HepG2 (cell line): ENCODE results near the gene MZF1. TPM values are rescaled to one million over a fixed set of nuclear protein-coding genes. Genes with fewer than 3 reads are reported as not detected.
A peak's percentile ranks its signal among the peaks of the same experiment; 100 is the strongest.

ENCODE experiments used
- HOXA7 ChIP-seq: sonication (generic); formaldehyde crosslinking; IDR thresholded peaks from 2 replicates; pipeline ENCODE4 v1.8.1; 2022; ENCODE audit warnings: mild to moderate bottlenecking, missing genetic modification reagents, moderate library complexity
- KDM5A ChIP-seq: fragments of 200-600 bp; sonication (generic); IDR thresholded peaks from 2 replicates; pipeline ENCODE4 v1.7.0; 2018; ENCODE audit warnings: antibody characterized with exemption, mild to moderate bottlenecking, low read length, borderline replicate concordance
- MLLT10 ChIP-seq: sonication (generic); formaldehyde crosslinking; IDR thresholded peaks from 2 replicates; pipeline ENCODE4 v1.4.0; 2020; ENCODE audit warnings: missing genetic modification reagents
- YY1 ChIP-seq: IDR thresholded peaks from 2 replicates; pipeline ENCODE4 v1.6.1; 2011; ENCODE audit warnings: low read length, low read depth, moderate library complexity, mild to moderate bottlenecking; ENCODE audit not compliant: insufficient read depth, insufficient replicate concordance
- ZBTB10 ChIP-seq: sonication (generic); formaldehyde crosslinking; IDR thresholded peaks from 2 replicates; pipeline ENCODE4 v1.4.0; 2020; ENCODE audit warnings: missing genetic modification reagents, borderline replicate concordance
- ZFP62 ChIP-seq: sonication (generic); formaldehyde crosslinking; IDR thresholded peaks from 2 replicates; pipeline ENCODE4 v1.4.0; 2020; ENCODE audit warnings: missing genetic modification reagents
- ZNF34 ChIP-seq: sonication (generic); formaldehyde crosslinking; IDR thresholded peaks from 2 replicates; pipeline ENCODE4 v1.4.0; 2020; ENCODE audit warnings: mild to moderate bottlenecking, missing genetic modification reagents, borderline replicate concordance
- polyA plus RNA-seq, 8 experiments: library from polyadenylated mRNA; depleted of rRNA in 3 of 8; stranded (reverse) in 7 of 8; unstranded in 1 of 8; fragments of >200 nt; fragmentation: Illumina TruSeq in 4 of 8; extraction: Trizol in 4 of 8; gene quantifications; 2 replicates each; pipeline versions ENCODE4 v1.2.1 to v1.2.3, GENCODE V29; 2011 to 2016; ENCODE audit warnings: low read depth in 4 of 8, missing spikeins in 1 of 8, mixed read lengths in 1 of 8; ENCODE audit not compliant: insufficient read depth in 1 of 8
- total RNA-seq, 5 experiments: library from RNA; depleted of rRNA; stranded (reverse); fragments of >200 nt; fragmentation: Illumina TruSeq; extraction: Trizol; gene quantifications; 2 replicates each; pipeline ENCODE4 v1.2.3, GENCODE V29; 2016; ENCODE audit warnings: low read depth in 1 of 5
- TF ChIP-seq, protein P1 (sequence below): sonication (generic); formaldehyde crosslinking; IDR thresholded peaks from 2 replicates; pipeline ENCODE4 v1.4.0; 2020; ENCODE audit warnings: missing genetic modification reagents
- TF ChIP-seq, protein P2 (sequence below): sonication (generic); formaldehyde crosslinking; IDR thresholded peaks from 2 replicates; pipeline ENCODE4 v1.4.0; 2020; ENCODE audit warnings: missing genetic modification reagents
- TF ChIP-seq, protein P3 (sequence below): IDR thresholded peaks from 2 replicates; pipeline ENCODE4 v1.6.1; 2016; ENCODE audit warnings: missing biosample characterization, missing genetic modification reagents, low read depth
- TF ChIP-seq, protein P4 (sequence below): sonication (generic); formaldehyde crosslinking; conservative IDR thresholded peaks from 2 replicates; pipeline ENCODE4 v1.4.0; 2020; ENCODE audit warnings: missing genetic modification reagents
- TF ChIP-seq, protein P5 (sequence below): sonication (generic); formaldehyde crosslinking; IDR thresholded peaks from 2 replicates; pipeline ENCODE4 v1.8.1; 2022; ENCODE audit warnings: mild to moderate bottlenecking, missing genetic modification reagents
- TF ChIP-seq, protein P6 (sequence below): sonication (generic); formaldehyde crosslinking; IDR thresholded peaks from 2 replicates; pipeline ENCODE4 v1.5.1; 2020; ENCODE audit warnings: missing genetic modification reagents, mild to moderate bottlenecking, borderline replicate concordance

MZF1 gene
- total and polyA plus RNA-seq, 2 of the 13 experiments (the other 11 are each of a cell fraction or from before 2014, with no cell fraction given) = 3.1 to 8.1 TPM

GRCh38 chr19:58543826-58544590 is 29.1 kb downstream of the MZF1 start, which contains the start of gene TRIM28 (continued):
- TF ChIP-seq, protein P1, sequence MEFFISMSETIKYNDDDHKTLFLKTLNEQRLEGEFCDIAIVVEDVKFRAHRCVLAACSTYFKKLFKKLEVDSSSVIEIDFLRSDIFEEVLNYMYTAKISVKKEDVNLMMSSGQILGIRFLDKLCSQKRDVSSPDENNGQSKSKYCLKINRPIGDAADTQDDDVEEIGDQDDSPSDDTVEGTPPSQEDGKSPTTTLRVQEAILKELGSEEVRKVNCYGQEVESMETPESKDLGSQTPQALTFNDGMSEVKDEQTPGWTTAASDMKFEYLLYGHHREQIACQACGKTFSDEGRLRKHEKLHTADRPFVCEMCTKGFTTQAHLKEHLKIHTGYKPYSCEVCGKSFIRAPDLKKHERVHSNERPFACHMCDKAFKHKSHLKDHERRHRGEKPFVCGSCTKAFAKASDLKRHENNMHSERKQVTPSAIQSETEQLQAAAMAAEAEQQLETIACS (CRISPR knock-in tag) = peak; percentile 66; the same call in 1 of the 2 replicates
- TF ChIP-seq YY1 (no peak), ZNF34 (CRISPR knock-in tag) (peak; percentile 75; the same call in 1 of the 2 replicates), MLLT10 (CRISPR knock-in tag) (no peak), KDM5A (peak; percentile 30; the same call in 1 of the 2 replicates), ZBTB10 (CRISPR knock-in tag) (no peak), ZFP62 (CRISPR knock-in tag) (0 out of 2 replicates have a peak, but pooled peaks have one; percentile 26), HOXA7 (no peak)
- TF ChIP-seq, protein P2, sequence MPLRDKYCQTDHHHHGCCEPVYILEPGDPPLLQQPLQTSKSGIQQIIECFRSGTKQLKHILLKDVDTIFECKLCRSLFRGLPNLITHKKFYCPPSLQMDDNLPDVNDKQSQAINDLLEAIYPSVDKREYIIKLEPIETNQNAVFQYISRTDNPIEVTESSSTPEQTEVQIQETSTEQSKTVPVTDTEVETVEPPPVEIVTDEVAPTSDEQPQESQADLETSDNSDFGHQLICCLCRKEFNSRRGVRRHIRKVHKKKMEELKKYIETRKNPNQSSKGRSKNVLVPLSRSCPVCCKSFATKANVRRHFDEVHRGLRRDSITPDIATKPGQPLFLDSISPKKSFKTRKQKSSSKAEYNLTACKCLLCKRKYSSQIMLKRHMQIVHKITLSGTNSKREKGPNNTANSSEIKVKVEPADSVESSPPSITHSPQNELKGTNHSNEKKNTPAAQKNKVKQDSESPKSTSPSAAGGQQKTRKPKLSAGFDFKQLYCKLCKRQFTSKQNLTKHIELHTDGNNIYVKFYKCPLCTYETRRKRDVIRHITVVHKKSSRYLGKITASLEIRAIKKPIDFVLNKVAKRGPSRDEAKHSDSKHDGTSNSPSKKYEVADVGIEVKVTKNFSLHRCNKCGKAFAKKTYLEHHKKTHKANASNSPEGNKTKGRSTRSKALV (CRISPR knock-in tag) = no peak
- TF ChIP-seq, protein P3, sequence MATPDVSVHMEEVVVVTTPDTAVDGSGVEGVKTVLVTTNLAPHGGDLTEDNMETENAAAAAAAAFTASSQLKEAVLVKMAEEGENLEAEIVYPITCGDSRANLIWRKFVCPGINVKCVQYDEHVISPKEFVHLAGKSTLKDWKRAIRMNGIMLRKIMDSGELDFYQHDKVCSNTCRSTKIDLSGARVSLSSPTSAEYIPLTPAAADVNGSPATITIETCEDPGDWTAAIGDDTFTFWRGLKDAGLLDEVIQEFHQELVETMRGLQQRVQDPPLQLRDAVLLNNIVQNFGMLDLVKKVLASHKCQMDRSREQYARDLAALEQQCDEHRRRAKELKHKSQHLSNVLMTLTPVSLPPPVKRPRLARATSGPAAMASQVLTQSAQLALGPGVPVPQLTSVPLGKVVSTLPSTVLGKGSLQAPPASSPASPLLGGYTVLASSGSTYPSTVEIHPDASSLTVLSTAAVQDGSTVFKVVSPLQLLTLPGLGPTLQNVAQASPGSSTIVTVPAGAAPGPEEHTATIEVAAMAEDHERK (CRISPR knock-in tag) = no peak; the same call in 1 of the 2 replicates
- TF ChIP-seq, protein P4, sequence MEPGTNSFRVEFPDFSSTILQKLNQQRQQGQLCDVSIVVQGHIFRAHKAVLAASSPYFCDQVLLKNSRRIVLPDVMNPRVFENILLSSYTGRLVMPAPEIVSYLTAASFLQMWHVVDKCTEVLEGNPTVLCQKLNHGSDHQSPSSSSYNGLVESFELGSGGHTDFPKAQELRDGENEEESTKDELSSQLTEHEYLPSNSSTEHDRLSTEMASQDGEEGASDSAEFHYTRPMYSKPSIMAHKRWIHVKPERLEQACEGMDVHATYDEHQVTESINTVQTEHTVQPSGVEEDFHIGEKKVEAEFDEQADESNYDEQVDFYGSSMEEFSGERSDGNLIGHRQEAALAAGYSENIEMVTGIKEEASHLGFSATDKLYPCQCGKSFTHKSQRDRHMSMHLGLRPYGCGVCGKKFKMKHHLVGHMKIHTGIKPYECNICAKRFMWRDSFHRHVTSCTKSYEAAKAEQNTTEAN = 0 out of 2 replicates have a peak, but pooled peaks have one; percentile 47
- TF ChIP-seq, protein P5, sequence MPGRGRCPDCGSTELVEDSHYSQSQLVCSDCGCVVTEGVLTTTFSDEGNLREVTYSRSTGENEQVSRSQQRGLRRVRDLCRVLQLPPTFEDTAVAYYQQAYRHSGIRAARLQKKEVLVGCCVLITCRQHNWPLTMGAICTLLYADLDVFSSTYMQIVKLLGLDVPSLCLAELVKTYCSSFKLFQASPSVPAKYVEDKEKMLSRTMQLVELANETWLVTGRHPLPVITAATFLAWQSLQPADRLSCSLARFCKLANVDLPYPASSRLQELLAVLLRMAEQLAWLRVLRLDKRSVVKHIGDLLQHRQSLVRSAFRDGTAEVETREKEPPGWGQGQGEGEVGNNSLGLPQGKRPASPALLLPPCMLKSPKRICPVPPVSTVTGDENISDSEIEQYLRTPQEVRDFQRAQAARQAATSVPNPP = no peak
- TF ChIP-seq, protein P6, sequence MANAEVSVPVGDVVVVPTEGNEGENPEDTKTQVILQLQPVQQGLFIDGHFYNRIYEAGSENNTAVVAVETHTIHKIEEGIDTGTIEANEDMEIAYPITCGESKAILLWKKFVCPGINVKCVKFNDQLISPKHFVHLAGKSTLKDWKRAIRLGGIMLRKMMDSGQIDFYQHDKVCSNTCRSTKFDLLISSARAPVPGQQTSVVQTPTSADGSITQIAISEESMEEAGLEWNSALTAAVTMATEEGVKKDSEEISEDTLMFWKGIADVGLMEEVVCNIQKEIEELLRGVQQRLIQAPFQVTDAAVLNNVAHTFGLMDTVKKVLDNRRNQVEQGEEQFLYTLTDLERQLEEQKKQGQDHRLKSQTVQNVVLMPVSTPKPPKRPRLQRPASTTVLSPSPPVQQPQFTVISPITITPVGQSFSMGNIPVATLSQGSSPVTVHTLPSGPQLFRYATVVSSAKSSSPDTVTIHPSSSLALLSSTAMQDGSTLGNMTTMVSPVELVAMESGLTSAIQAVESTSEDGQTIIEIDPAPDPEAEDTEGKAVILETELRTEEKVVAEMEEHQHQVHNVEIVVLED (CRISPR knock-in tag) = peak; percentile 71; the same call in 1 of the 2 replicates
